Type B pancreatic cell (in vitro differentiated cells): ENCODE measurements around the gene SH3RF3. TPM values are rescaled to one million over a fixed set of nuclear protein-coding genes. Genes with fewer than 3 reads are reported as not detected.

Experiments used
- DNase-seq: peaks from one replicate; pipeline ENCODE4 v3.0.0; 2021; ENCODE audit warnings: mixed read lengths; ENCODE audit not compliant: unreplicated experiment; ENCODE audit errors: extremely low spot score
- H3K27ac Mint-ChIP-seq: 2 replicates; pipeline ENCODE4 v1.8.0; 2021; ENCODE audit warnings: mild to moderate bottlenecking, mixed read lengths
- H3K27me3 Mint-ChIP-seq: 2 replicates; pipeline ENCODE4 v1.8.0; 2021; ENCODE audit warnings: mixed read lengths
- H3K36me3 Mint-ChIP-seq: 2 replicates; pipeline ENCODE4 v1.8.0; 2021; ENCODE audit warnings: mixed read lengths
- H3K4me1 Mint-ChIP-seq: one replicate; pipeline ENCODE4 v1.8.0; 2021; ENCODE audit warnings: mixed read lengths; ENCODE audit not compliant: unreplicated experiment
- H3K4me3 Mint-ChIP-seq: 2 replicates; pipeline ENCODE4 v1.8.0; 2021; ENCODE audit warnings: mild to moderate bottlenecking, mixed read lengths
- H3K9me3 Mint-ChIP-seq: 2 replicates; pipeline ENCODE4 v1.8.0; 2021; ENCODE audit warnings: mixed read lengths
- CTCF ChIP-seq: fragments of 200-600 bp; sonication (generic); conservative IDR thresholded peaks from 2 replicates; pipeline ENCODE4 v1.5.0; 2021; ENCODE audit warnings: antibody characterized with exemption, mild to moderate bottlenecking
- total RNA-seq: library from RNA; stranded (reverse); gene quantifications from 2 replicates; pipeline ENCODE4 v1.2.1, GENCODE V29; 2021; ENCODE audit warnings: low replicate concordance

Gene SH3RF3
- total RNA-seq, 1 donor from 2014 or later, result 13.9 TPM

DNA sequence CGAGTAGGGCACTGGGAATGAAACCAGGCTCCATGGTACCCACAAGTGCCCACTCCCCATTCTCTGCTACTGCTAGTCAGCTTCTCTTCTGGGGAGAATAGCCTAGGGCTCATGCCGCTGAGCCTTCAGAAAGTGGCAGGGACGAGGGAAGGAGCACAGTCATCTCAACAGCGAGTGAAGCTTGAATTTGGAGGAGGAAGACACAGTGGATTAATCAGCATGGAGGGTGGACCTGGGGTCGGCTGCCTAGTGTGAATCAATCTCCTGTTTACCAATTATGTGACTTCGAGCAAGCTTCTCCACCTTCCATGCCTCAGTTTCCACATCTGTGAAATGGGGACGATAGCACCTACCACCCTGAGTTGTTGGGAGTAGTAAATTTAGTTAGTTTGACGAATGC, 327.8 kb downstream of the SH3RF3 start:
- Mint-ChIP-seq H3K36me3 (no peaks in the 10 kb centered on the region), H3K9me3 (no peaks in the 10 kb centered on the region), H3K4me1 (peaks cover 14% of the 10 kb centered on the region), H3K4me3 (no peak overlapping the region), H3K27me3 (peaks cover under 1% of the 10 kb centered on the region), H3K27ac (no peak overlapping the region)
- no peak for DNase-seq
- TF ChIP-seq CTCF, result no peak

GRCh38 chr2:109457366-109457765, 328.4 kb downstream of the SH3RF3 start:
- no peak overlapping the region for H3K4me3 Mint-ChIP-seq
- H3K4me1 Mint-ChIP-seq, result peaks cover 8% of the 10 kb centered on the region
- DNase-seq, result no peak
- H3K36me3 Mint-ChIP-seq, result no peaks in the 10 kb centered on the region
- TF ChIP-seq CTCF, result no peak
- H3K9me3 Mint-ChIP-seq, result no peaks in the 10 kb centered on the region
- H3K27me3 Mint-ChIP-seq, result no peaks in the 10 kb centered on the region
- no peak overlapping the region for H3K27ac Mint-ChIP-seq

DNA sequence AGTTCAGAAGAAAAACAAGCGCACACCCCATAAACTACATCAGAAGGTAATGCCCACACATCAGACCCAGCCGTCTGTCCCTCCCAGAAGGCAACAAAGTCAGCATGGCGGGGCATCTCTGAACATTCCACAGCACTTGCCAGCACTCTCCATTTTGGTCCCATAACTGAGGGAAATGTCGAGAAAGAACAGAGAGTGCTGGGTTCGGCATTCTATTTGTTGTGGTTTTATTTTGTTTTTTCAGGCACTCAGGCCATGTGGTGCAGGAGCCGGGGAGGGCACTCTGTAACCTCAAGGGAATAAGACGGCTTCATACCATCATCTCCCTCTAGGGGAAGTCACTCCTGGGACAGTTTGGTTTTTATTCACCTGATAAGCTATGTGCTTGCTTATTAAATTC, 328.8 kb downstream of the SH3RF3 start:
- Mint-ChIP-seq H3K9me3 (no peaks in the 10 kb centered on the region), H3K27ac (no peak overlapping the region), H3K27me3 (no peaks in the 10 kb centered on the region), H3K4me3 (no peak overlapping the region), H3K36me3 (no peaks in the 10 kb centered on the region), H3K4me1 (peaks cover 7% of the 10 kb centered on the region)
- TF ChIP-seq CTCF, result peak; percentile 32
- DNase-seq, result no peak

GRCh38 chr2:109458512-109458911, 329.5 kb downstream of the SH3RF3 start:
- Mint-ChIP-seq H3K27me3 (no peaks in the 10 kb centered on the region), H3K4me1 (peaks cover 7% of the 10 kb centered on the region), H3K27ac (no peak overlapping the region), H3K4me3 (no peak overlapping the region), H3K36me3 (no peaks in the 10 kb centered on the region), H3K9me3 (no peaks in the 10 kb centered on the region)
- TF ChIP-seq CTCF, result no peak
- DNase-seq, result no peak

DNA sequence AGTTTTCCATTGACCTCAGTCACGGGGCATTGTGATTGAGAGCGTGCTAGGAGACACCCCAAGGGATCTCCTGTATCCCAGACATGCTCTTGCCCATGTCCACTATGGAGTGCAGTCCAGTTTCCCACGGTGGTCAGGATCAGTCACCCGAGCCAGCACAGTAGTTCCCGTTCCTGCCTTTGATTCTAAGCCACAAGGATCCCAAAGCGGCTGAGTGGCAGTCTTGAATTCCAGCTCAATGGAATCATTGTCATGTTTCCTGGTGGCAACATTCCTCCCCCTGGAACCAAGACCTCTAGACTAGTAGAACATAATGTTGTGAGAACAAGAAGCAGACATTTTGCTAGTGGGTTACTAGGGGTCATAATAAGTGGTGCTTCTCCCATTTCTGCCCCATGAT, 330.5 kb downstream of the SH3RF3 start:
- no peak for DNase-seq
- no peaks in the 10 kb centered on the region for H3K27me3 Mint-ChIP-seq
- no peak overlapping the region for H3K27ac Mint-ChIP-seq
- H3K9me3 Mint-ChIP-seq, result no peaks in the 10 kb centered on the region
- TF ChIP-seq CTCF, result no peak
- peaks cover 7% of the 10 kb centered on the region for H3K4me1 Mint-ChIP-seq
- no peaks in the 10 kb centered on the region for H3K36me3 Mint-ChIP-seq
- no peak overlapping the region for H3K4me3 Mint-ChIP-seq
